GM12875 (cell line): Measurements from ENCODE around the gene WNK2.

Experiments
- H3K4me3 ChIP-seq: one replicate; pipeline ENCODE4 v1.5.1; 2011; ENCODE audit warnings: low read depth, low read length, control low read depth
- CTCF ChIP-seq: IDR thresholded peaks from 2 replicates; pipeline ENCODE4 v1.5.1; 2011; ENCODE audit warnings: low read depth, mild to moderate bottlenecking, control low read depth, inconsistent platforms, low read length, moderate library complexity, borderline replicate concordance; ENCODE audit not compliant: insufficient read depth

WNK2 gene

GRCh38 chr9:93255994-93256877 lies 72.3 kb downstream of the WNK2 start:
- TF ChIP-seq CTCF = no peak
- no peak overlapping the region for H3K4me3 ChIP-seq

GRCh38 chr9:93256878-93257807 lies 73.2 kb downstream of the WNK2 start:
- TF ChIP-seq CTCF = no peak
- no peak overlapping the region for H3K4me3 ChIP-seq

- H3K4me3 ChIP-seq = no peak overlapping the region
- no peak for TF ChIP-seq CTCF
Observed at GRCh38 chr9:93257808-93258331, 73.9 kb downstream of the WNK2 start.

- H3K4me3 ChIP-seq = no peak overlapping the region
- no peak for TF ChIP-seq CTCF
Observed at GRCh38 chr9:93258419-93258817, 74.5 kb downstream of the WNK2 start.

DNA sequence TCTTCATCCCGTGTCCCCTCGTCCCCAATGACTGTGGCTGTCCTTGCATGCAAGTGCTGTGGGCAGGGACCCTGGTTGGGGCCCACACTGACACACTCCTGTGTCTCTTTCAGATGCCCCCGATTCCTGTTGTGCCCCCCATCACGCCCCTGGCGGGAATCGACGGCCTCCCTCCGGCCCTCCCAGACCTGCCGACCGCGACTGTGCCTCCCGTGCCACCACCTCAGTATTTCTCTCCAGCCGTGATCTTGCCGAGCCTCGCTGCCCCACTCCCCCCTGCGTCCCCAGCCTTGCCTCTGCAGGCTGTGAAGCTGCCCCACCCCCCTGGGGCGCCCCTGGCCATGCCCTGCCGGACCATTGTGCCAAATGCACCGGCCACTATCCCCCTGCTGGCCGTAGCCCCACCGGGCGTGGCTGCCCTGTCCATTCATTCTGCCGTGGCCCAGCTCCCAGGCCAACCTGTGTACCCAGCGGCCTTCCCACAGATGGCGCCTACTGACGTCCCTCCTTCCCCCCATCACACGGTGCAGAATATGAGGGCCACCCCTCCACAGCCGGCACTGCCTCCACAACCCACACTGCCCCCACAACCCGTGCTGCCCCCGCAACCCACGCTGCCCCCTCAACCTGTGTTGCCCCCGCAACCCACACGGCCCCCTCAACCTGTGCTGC lies 75.0 kb downstream of the WNK2 start:
- H3K4me3 ChIP-seq = no peak overlapping the region
- no peak for TF ChIP-seq CTCF

DNA sequence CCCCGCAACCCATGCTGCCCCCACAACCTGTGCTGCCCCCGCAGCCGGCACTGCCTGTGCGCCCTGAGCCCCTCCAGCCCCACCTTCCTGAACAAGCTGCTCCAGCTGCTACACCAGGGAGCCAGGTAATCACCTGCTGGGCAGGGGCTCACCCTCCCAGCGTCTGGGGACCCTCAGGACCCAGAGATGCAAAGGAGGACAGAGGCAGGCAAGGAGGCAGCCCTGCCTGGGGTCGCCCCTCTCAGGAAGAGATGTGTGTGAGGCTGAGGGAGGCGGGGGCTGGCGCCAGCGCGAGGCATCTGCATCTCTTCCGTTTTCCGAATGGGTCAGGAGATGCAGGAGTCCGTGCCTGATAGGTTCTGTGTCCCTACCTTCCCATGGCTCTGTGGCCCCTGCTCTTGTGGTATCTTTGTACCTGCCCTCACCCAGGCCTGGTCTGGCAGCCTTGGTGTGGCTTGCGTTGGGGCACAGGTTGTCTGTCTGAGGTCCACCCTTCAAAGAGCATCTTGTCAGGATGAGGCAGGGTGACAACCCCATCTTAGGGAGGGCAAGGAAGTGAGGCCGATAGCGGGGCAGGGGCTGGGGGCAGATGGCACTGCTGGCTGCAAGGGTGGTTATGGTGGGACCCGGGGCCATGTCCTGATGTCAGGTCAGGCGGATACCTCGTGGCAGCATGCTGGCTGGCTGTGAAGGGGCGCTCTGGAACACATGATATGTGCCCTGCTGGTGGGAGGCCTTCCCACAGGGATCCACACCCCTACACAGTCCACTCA lies 75.7 kb downstream of the WNK2 start:
- H3K4me3 ChIP-seq = no peak overlapping the region
- TF ChIP-seq CTCF = no peak
